SK-N-SH treated with all-trans-retinoic acid at 6 μM for 48 hours (cell line): Measurements from ENCODE around the gene CAMK2N2.

Experiments
- ESRRG ChIP-seq: fragments of 250-450 bp; sonication (Bioruptor Pico); IDR thresholded peaks from 2 replicates; pipeline ENCODE4 v1.6.1; 2021; ENCODE audit warnings: mild to moderate bottlenecking
- POU6F1 ChIP-seq: fragments of 250-450 bp; sonication (Bioruptor Pico); IDR thresholded peaks from 2 replicates; pipeline ENCODE4 v1.8.0; 2021; ENCODE audit warnings: low read depth, mild to moderate bottlenecking, moderate library complexity, borderline replicate concordance
- PPARA ChIP-seq: fragments of 250-450 bp; sonication (Bioruptor Pico); IDR thresholded peaks from 2 replicates; pipeline ENCODE4 v1.5.0; 2020; ENCODE audit warnings: mild to moderate bottlenecking, borderline replicate concordance
- RARB ChIP-seq: fragments of 250-450 bp; sonication (Bioruptor Pico); IDR thresholded peaks from 2 replicates; pipeline ENCODE4 v1.8.0; 2021; ENCODE audit warnings: mild to moderate bottlenecking, moderate library complexity
- SNAI2 ChIP-seq: fragments of 250-450 bp; sonication (Bioruptor Pico); IDR thresholded peaks from 2 replicates; pipeline ENCODE4 v1.5.0; 2020; ENCODE audit warnings: mild to moderate bottlenecking, moderate library complexity
- ZFP3 ChIP-seq: fragments of 250-450 bp; sonication (Bioruptor Pico); IDR thresholded peaks from 2 replicates; pipeline ENCODE4 v1.5.0; 2020; ENCODE audit warnings: mild to moderate bottlenecking, moderate library complexity
- ZNF70 ChIP-seq: fragments of 450-650 bp; formaldehyde crosslinking; IDR thresholded peaks from 2 replicates; pipeline ENCODE4 v1.5.0; 2020; ENCODE audit warnings: mild to moderate bottlenecking, moderate library complexity

GRCh38 chr3:184222521-184222920 lies 38.8 kb downstream of the CAMK2N2 start:
- TF ChIP-seq ESRRG (CRISPR knock-in tag) = no peak
- no peak for TF ChIP-seq RARB
- no peak for TF ChIP-seq POU6F1 (CRISPR knock-in tag)
- TF ChIP-seq ZNF70 (CRISPR knock-in tag) = no peak
- no peak for TF ChIP-seq SNAI2 (CRISPR knock-in tag)
- TF ChIP-seq PPARA (CRISPR knock-in tag) = no peak
- TF ChIP-seq ZFP3 = no peak
